C4-2B (cell line): Measurements from ENCODE around the gene TTC38.
A peak's percentile ranks its signal among the peaks of the same experiment; 100 is the strongest.

Source experiments
- H3K27ac ChIP-seq: fragments of 450-650 bp; 2 replicates; pipeline ENCODE4 v1.5.1; 2017
- ZFX ChIP-seq: fragments of 450-650 bp; IDR thresholded peaks from 2 replicates; pipeline ENCODE4 v1.6.1; 2017
- TF ChIP-seq, protein P1 (sequence below): fragments of 450-650 bp; conservative IDR thresholded peaks from 2 replicates; pipeline ENCODE4 v1.5.1; 2017; ENCODE audit warnings: mild to moderate bottlenecking

TTC38 gene

DNA sequence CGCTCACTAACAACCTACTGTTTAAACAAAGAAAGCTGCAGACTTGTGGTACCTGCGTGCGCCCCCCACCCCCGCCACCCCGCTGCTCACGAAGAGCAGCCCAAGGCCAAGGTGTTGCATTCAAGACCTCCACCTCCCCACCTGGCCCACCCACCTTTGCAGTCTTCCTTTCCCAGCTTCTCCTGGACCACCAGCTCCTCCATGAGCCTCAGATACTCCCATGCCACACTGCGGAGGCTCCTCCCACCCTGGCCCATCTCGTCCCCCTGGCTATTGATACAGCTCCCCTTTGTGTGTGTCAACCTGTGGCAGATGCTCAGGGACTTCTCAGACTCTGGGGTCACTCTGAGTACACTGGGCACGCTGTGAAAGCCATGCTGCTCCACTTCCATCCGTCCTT lies 21.6 kb upstream of the TTC38 start:
- no peak overlapping the region for H3K27ac ChIP-seq
- TF ChIP-seq, protein P1, sequence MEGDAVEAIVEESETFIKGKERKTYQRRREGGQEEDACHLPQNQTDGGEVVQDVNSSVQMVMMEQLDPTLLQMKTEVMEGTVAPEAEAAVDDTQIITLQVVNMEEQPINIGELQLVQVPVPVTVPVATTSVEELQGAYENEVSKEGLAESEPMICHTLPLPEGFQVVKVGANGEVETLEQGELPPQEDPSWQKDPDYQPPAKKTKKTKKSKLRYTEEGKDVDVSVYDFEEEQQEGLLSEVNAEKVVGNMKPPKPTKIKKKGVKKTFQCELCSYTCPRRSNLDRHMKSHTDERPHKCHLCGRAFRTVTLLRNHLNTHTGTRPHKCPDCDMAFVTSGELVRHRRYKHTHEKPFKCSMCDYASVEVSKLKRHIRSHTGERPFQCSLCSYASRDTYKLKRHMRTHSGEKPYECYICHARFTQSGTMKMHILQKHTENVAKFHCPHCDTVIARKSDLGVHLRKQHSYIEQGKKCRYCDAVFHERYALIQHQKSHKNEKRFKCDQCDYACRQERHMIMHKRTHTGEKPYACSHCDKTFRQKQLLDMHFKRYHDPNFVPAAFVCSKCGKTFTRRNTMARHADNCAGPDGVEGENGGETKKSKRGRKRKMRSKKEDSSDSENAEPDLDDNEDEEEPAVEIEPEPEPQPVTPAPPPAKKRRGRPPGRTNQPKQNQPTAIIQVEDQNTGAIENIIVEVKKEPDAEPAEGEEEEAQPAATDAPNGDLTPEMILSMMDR = no peak
- TF ChIP-seq ZFX = no peak

- no peak overlapping the region for H3K27ac ChIP-seq
- TF ChIP-seq ZFX = no peak
- TF ChIP-seq, protein P1 = no peak
These were observed 20.3 kb upstream of the TTC38 start for GRCh38 chr22:46247443-46247975.

- peak; percentile 82 for TF ChIP-seq ZFX
- TF ChIP-seq, protein P1 = no peak
- peak within 1 kb of the TSS; percentile 87 for H3K27ac ChIP-seq
These were observed 17.6 kb upstream of the TTC38 start, which contains the start of gene CDPF1 for GRCh38 chr22:46250035-46250782. Gene CDPF1, minus strand, starts transcription at chr22:46250293. Its CDS starts 2,009 bp downstream, at chr22:46248284.

- peak overlapping the region; percentile 87 for H3K27ac ChIP-seq
- TF ChIP-seq ZFX = no peak
- TF ChIP-seq, protein P1 = no peak
These were observed 17.1 kb upstream of the TTC38 start for GRCh38 chr22:46250783-46251125.

- no peak for TF ChIP-seq ZFX
- TF ChIP-seq, protein P1 = no peak
- peak overlapping the region; percentile 87 for H3K27ac ChIP-seq
These were observed 16.5 kb upstream of the TTC38 start for GRCh38 chr22:46251266-46251665.

- no peak overlapping the region for H3K27ac ChIP-seq
These were observed 15.9 kb upstream of the TTC38 start for GRCh38 chr22:46251816-46252380.

More at GRCh38 chr22:46251816-46252380, 15.9 kb upstream of the TTC38 start:
- TF ChIP-seq, protein P1 = no peak
